GM12878 (cell line): ENCODE data around the gene CACFD1. TPM values are rescaled to one million over a fixed set of nuclear protein-coding genes. Genes with fewer than 3 reads are reported as not detected.

ENCODE experiments used
- ATAC-seq: fragments of 200-7000 bp; cut with Tn5 transposase; 3 replicates; pipeline ENCODE4 v1.9.1; 2020; ENCODE audit warnings: mild to moderate bottlenecking, moderate library complexity
- BruUV-seq: library from RNA; stranded (reverse); fragments of 400-500 nt; replicated peaks from 2 replicates; lab custom pipeline; 2021; lab: Mats Ljungman, UMichigan
- CTCF ChIA-PET: fragments of 300-600 bp; sonication (Branson Sonifier 250); formaldehyde crosslinking; extraction: SDS; loops from one replicate; lab custom pipeline; 2021; ENCODE audit warnings: inconsistent platforms; lab: Yijun Ruan, JAX
- POLR2A ChIA-PET: fragments of 350-600 bp; formaldehyde crosslinking; extraction: SDS; loops from one replicate; lab custom pipeline; 2021; ENCODE audit warnings: inconsistent platforms; lab: Charles Lee
- RAD21 ChIA-PET: fragments of 300-600 bp; sonication (Branson Sonifier 250); formaldehyde crosslinking; loops from one replicate; lab custom pipeline; 2023; ENCODE audit warnings: antibody characterized with exemption; ENCODE audit not compliant: unreplicated experiment; lab: Charles Lee
- SMC1A ChIA-PET: fragments of 300-600 bp; sonication (Branson Sonifier 250); formaldehyde crosslinking; loops from one replicate; lab custom pipeline; 2023; ENCODE audit not compliant: unreplicated experiment, uncharacterized antibody; lab: Charles Lee
- DNase-seq: peaks from one replicate; pipeline ENCODE4 v3.0.0-alpha.2; 2011; ENCODE audit warnings: low read depth, low spot score
- FAIRE-seq: peaks from 3 replicates; lab custom pipeline; 2011; peaks lifted over from hg19 to GRCh38; lab: Jason Lieb, UNC
- H2AFZ ChIP-seq: 2 replicates; pipeline ENCODE4 v1.6.0; 2011; ENCODE audit warnings: low read depth, low read length, control low read depth; ENCODE audit not compliant: control insufficient read depth
- H3K27ac ChIP-seq: 2 replicates; pipeline ENCODE4 v1.5.1; 2011; ENCODE audit warnings: control low read depth; ENCODE audit not compliant: control insufficient read depth, insufficient read depth
- H3K27me3 ChIP-seq, 2 experiments: replicated peaks in 1 of 2; 2 replicates each; pipeline versions ENCODE4 v1.6.0 to v1.6.1; 2011; ENCODE audit warnings: low read length in 1 of 2; ENCODE audit not compliant: control insufficient read depth in 2 of 2, insufficient read depth in 2 of 2
- H3K36me3 ChIP-seq, 2 experiments: 2 replicates each; pipeline ENCODE4 v1.5.1; 2011; ENCODE audit warnings: low read length in 1 of 2; ENCODE audit not compliant: control insufficient read depth in 2 of 2, insufficient read depth in 2 of 2
- H3K4me1 ChIP-seq: 2 replicates; pipeline ENCODE4 v1.6.1; 2011; ENCODE audit warnings: mild to moderate bottlenecking, low read length, moderate library complexity, mixed read lengths; ENCODE audit not compliant: control insufficient read depth, insufficient read depth
- H3K4me2 ChIP-seq: 2 replicates; pipeline ENCODE4 v1.6.0; 2011; ENCODE audit warnings: control low read depth; ENCODE audit not compliant: control insufficient read depth, insufficient read depth
- H3K4me3 ChIP-seq: fragments of 200-600 bp; sonication (generic); 2 replicates; pipeline ENCODE4 v1.5.1; 2016
- H3K79me2 ChIP-seq: 2 replicates; pipeline ENCODE4 v1.6.0; 2011; ENCODE audit warnings: low read length; ENCODE audit not compliant: control insufficient read depth, insufficient read depth
- H3K9ac ChIP-seq: 2 replicates; pipeline ENCODE4 v1.8.0; 2011; ENCODE audit warnings: low read length, control low read depth, mixed read lengths; ENCODE audit not compliant: control insufficient read depth, insufficient read depth
- H3K9me3 ChIP-seq: replicated peaks from 3 replicates; pipeline ENCODE4 v1.5.1; 2011; ENCODE audit warnings: mild to moderate bottlenecking, low read length; ENCODE audit not compliant: control insufficient read depth, insufficient read depth
- H4K20me1 ChIP-seq: 2 replicates; pipeline ENCODE4 v1.6.0; 2011; ENCODE audit not compliant: control insufficient read depth, insufficient read depth
- BHLHE40 ChIP-seq, 2 experiments: fragments of 450-650 bp in 1 of 2; IDR thresholded peaks; 2 replicates each; pipeline ENCODE4 v1.6.1; 2011 to 2017; ENCODE audit warnings: low read depth in 2 of 2, borderline replicate concordance in 1 of 2, improper control_type of control experiment in 1 of 2, low read length in 1 of 2, mild to moderate bottlenecking in 1 of 2
- CREB1 ChIP-seq: IDR thresholded peaks from 2 replicates; pipeline ENCODE4 v1.6.1; 2012; ENCODE audit warnings: low read depth, mild to moderate bottlenecking, inconsistent platforms
- EGR1 ChIP-seq, 2 experiments: IDR thresholded peaks; 1 replicate in 1 of 2; 2 replicates in 1 of 2; pipeline ENCODE4 v1.6.1; 2011 to 2012; ENCODE audit warnings: low read depth in 2 of 2, low read length in 2 of 2, borderline replicate concordance in 1 of 2, mild to moderate bottlenecking in 1 of 2, moderate library complexity in 1 of 2
- EZH2 ChIP-seq: IDR thresholded peaks from 2 replicates; pipeline ENCODE4 v1.6.1; 2012; ENCODE audit warnings: low read depth, mild to moderate bottlenecking, control low read depth, inconsistent platforms, low read length, borderline replicate concordance; ENCODE audit not compliant: control insufficient read depth
- GABPA ChIP-seq: IDR thresholded peaks from 2 replicates; pipeline ENCODE4 v1.6.1; 2014; ENCODE audit warnings: antibody characterized with exemption, low read depth, mild to moderate bottlenecking, inconsistent platforms
- HDAC2 ChIP-seq: fragments of 200-600 bp; sonication (generic); IDR thresholded peaks from 2 replicates; pipeline ENCODE4 v1.6.1; 2017
- KAT2A ChIP-seq: conservative IDR thresholded peaks from 2 replicates; pipeline ENCODE4 v1.6.1; 2011; ENCODE audit warnings: low read depth, low read length; ENCODE audit not compliant: control insufficient read depth
- LARP7 ChIP-seq: fragments of 450-650 bp; IDR thresholded peaks from 2 replicates; pipeline ENCODE4 v1.6.1; 2017; ENCODE audit warnings: mild to moderate bottlenecking
- MXI1 ChIP-seq: fragments of 150-350 bp; IDR thresholded peaks from 2 replicates; pipeline ENCODE4 v1.6.1; 2011; ENCODE audit warnings: low read depth, mild to moderate bottlenecking, inconsistent platforms, low read length, improper control_type of control experiment
- MYC ChIP-seq: IDR thresholded peaks from 2 replicates; pipeline ENCODE4 v1.6.1; 2011; ENCODE audit warnings: mild to moderate bottlenecking, low read length, moderate library complexity, inconsistent platforms; ENCODE audit not compliant: insufficient read depth, insufficient replicate concordance, insufficient read length, severe bottlenecking
- NFXL1 ChIP-seq: fragments of 450-650 bp; IDR thresholded peaks from 2 replicates; pipeline ENCODE4 v1.6.1; 2017; ENCODE audit warnings: antibody characterized with exemption, mild to moderate bottlenecking, borderline replicate concordance
- POLR2A ChIP-seq: IDR thresholded peaks from 2 replicates; pipeline ENCODE4 v1.6.1; 2011; ENCODE audit warnings: low read depth, mild to moderate bottlenecking, low read length
- RAD51 ChIP-seq: fragments of 450-650 bp; IDR thresholded peaks from 2 replicates; pipeline ENCODE4 v1.6.1; 2016; ENCODE audit warnings: moderate library complexity, mild to moderate bottlenecking, inconsistent platforms
- RUNX3 ChIP-seq: IDR thresholded peaks from 2 replicates; pipeline ENCODE4 v1.6.1; 2012; ENCODE audit warnings: low read length, inconsistent platforms
- SPI1 ChIP-seq: IDR thresholded peaks from 2 replicates; pipeline ENCODE4 v1.6.1; 2011; ENCODE audit warnings: low read depth, mild to moderate bottlenecking, low read length, moderate library complexity, borderline replicate concordance; ENCODE audit not compliant: insufficient read depth
- STAT3 ChIP-seq: IDR thresholded peaks from 2 replicates; pipeline ENCODE4 v1.6.1; 2011; ENCODE audit warnings: low read depth, low read length, improper control_type of control experiment
- TAF1 ChIP-seq: IDR thresholded peaks from 2 replicates; pipeline ENCODE4 v1.6.1; 2011; ENCODE audit warnings: mild to moderate bottlenecking, low read depth, low read length, borderline replicate concordance
- USF1 ChIP-seq: IDR thresholded peaks from 2 replicates; pipeline ENCODE4 v1.6.1; 2011; ENCODE audit warnings: borderline replicate concordance, low read depth, mild to moderate bottlenecking, moderate library complexity, mixed read lengths, low read length; ENCODE audit not compliant: insufficient read depth; ENCODE audit errors: extremely low read length
- ZNF217 ChIP-seq: fragments of 450-650 bp; IDR thresholded peaks from 2 replicates; pipeline ENCODE4 v1.6.1; 2017; ENCODE audit warnings: antibody characterized with exemption, mild to moderate bottlenecking
- ZZZ3 ChIP-seq: IDR thresholded peaks from 2 replicates; pipeline ENCODE4 v1.6.1; 2011; ENCODE audit warnings: low read depth; ENCODE audit not compliant: control insufficient read depth, insufficient read length
- WGBS: methylation state at CpG from one replicate; pipeline ENCODE4 v1.1.6; 2016; ENCODE audit warnings: low lambda C conversion rate; ENCODE audit not compliant: insufficient replicate concordance, insufficient coverage; ENCODE audit errors: missing lambda C conversion rate; 5-methylcytosine and 5-hydroxymethylcytosine counted together
- in situ Hi-C: fragments of 300-500 bp; cut with MboI; formaldehyde crosslinking; loops from 9 replicates; pipeline ENCODE4 v1.14.3; 2018; ENCODE audit warnings: mixed read lengths
- intact Hi-C: fragments of 100-400 bp; cut with micrococcal nuclease; formaldehyde crosslinking; loops from one replicate; pipeline ENCODE4 v1.14.2; 2022; ENCODE audit not compliant: unreplicated experiment
- polyA plus RNA-seq, 11 experiments: library from polyadenylated mRNA; depleted of rRNA in 4 of 11; unstranded in 6 of 11; stranded (reverse) in 5 of 11; fragments of >200 nt; fragmentation: Nextera tagmentation in 4 of 11; fragmentation: Illumina TruSeq in 1 of 11; extraction: Ambion mirVana in 4 of 11; extraction: Trizol in 1 of 11; gene quantifications; 1 replicate in 1 of 11; 2 replicates in 10 of 11; pipeline versions ENCODE4 v1.2.1 to v1.2.3, GENCODE V29; 2011 to 2016; ENCODE audit warnings: inconsistent platforms in 2 of 11, missing spikeins in 2 of 11, low read depth in 1 of 11
- total RNA-seq, 4 experiments: library from RNA; depleted of rRNA in 3 of 4; stranded (reverse); fragments of >200 nt in 3 of 4; fragmentation: Illumina TruSeq in 1 of 4; extraction: Trizol in 1 of 4; gene quantifications; 2 replicates each; pipeline versions ENCODE4 v1.2.1 to v1.2.3, GENCODE V29; 2013 to 2021

Gene CACFD1
- total and polyA plus RNA-seq, 10 of the 15 experiments (the other 5 are each of a cell fraction or from before 2014, with no cell fraction given): 0.09 to 5.8 (median 1.4) TPM; not detected in 1

- TF ChIP-seq SPI1 (peak; percentile 99), MYC (no peak), RUNX3 (peak; percentile 72), EZH2 (no peak), RAD51 (no peak), ZZZ3 (no peak), LARP7 (no peak)
Observed at GRCh38 chr9:133477992-133478850, 18.4 kb downstream of the CACFD1 start (continued).

GRCh38 chr9:133478851-133479711, 19.3 kb downstream of the CACFD1 start, which contains the start of gene SLC2A6:
Gene SLC2A6 (minus strand): TSS chr9:133479099. CDS start chr9:133479059, 40 bp downstream.
- ChIA-PET CTCF (interaction anchor here (0.8 to 3.5 kb wide), 7 partner anchors 19 to 124 kb away, joined by 3 to 17 read pairs (median 3); partner anchors contain the start of gene CACFD1), RAD21 (interaction anchor here (1.1 to 3.1 kb wide), 5 partner anchors 19 to 335 kb away, joined by 3 to 20 read pairs (median 4); partner anchors contain the start of genes ADAMTS13 and CACFD1), POLR2A (interaction anchor here (0.6 to 4.0 kb wide), 7 partner anchors 11 to 364 kb away, joined by 3 to 27 read pairs (median 4); partner anchors contain the start of genes ADAMTS13, CACFD1 and REXO4), SMC1A (interaction anchor here (1.0 to 1.9 kb wide), 3 partner anchors 8 to 19 kb away, joined by 3 to 9 read pairs (median 3); partner anchors contain the start of gene CACFD1)
- Histone ChIP-seq H3K9ac (peak within 1 kb of the TSS; percentile 74), H3K4me3 (peak within 1 kb of the TSS; percentile 94), H4K20me1 (peaks cover 3% of the 10 kb centered on the region; the same call in 1 of the 2 replicates), H2AFZ (peak within 1 kb of the TSS; percentile 64), H3K27me3 (no peaks in the 10 kb centered on the region), H3K4me1 (peaks cover 15% of the 10 kb centered on the region), H3K27ac (peak within 1 kb of the TSS; percentile 83), H3K4me2 (peak within 1 kb of the TSS; percentile 74), H3K36me3 (peaks cover 9 to 11% of the 10 kb centered on the region in 2 experiments; a peak in 3 of 4 replicates), H3K9me3 (no peaks in the 10 kb centered on the region; the same call in 2 of the 3 replicates), H3K79me2 (peaks cover 30% of the 10 kb centered on the region)
- ATAC-seq (peak; percentile 97), DNase-seq (no peak), FAIRE-seq (peak; percentile 75)
- in situ Hi-C loops (no loop called here), intact Hi-C loops (loop anchor here (1.0 to 5.0 kb wide), 3 partner anchors 19 to 132 kb away; partner anchors contain the start of genes MED22, REXO4 and RPL7A)
- 1% methylated on average over 77 of the region's 84 CpGs for WGBS
- BruUV-seq: no TSS peak
- TF ChIP-seq BHLHE40 (IDR thresholded peaks at IDR 0.05; ENCODE audit: borderline replicate concordance in 1 of 2, low read depth in 2 of 2, low read length in 1 of 2) (peak in 1 of 2 experiments; percentile 64; a peak in 2 of 4 replicates), HDAC2 (0 out of 2 replicates have a peak, but pooled peaks have one; percentile 34), CREB1 (0 out of 2 replicates have a peak, but pooled peaks have one; percentile 32), EGR1 (IDR thresholded peaks at IDR 0.05; ENCODE audit: borderline replicate concordance in 1 of 2, low read depth in 2 of 2, low read length in 2 of 2) (no peak), MXI1 (no peak; the same call in 1 of the 2 replicates), NFXL1 (no peak), TAF1 (peak; percentile 59; the same call in 1 of the 2 replicates), ZNF217 (no peak), POLR2A (peak; percentile 88), STAT3 (no peak), GABPA (no peak), USF1 (no peak), KAT2A (no peak)
